Esophagus (tissue), 2 donors: Measurements from ENCODE around the gene AATF. TPM values are rescaled to one million over a fixed set of nuclear protein-coding genes. Genes with fewer than 3 reads are reported as not detected.

Experiments used
- H3K27ac ChIP-seq, 2 donors: one replicate each; pipeline ENCODE4 v1.5.1; 2013; ENCODE audit warnings: low read depth in 2 of 2, mild to moderate bottlenecking in 2 of 2, inconsistent platforms in 1 of 2, low read length in 1 of 2, moderate library complexity in 1 of 2
- H3K27me3 ChIP-seq, 2 donors: one replicate each; pipeline ENCODE4 v1.6.1; 2013; ENCODE audit warnings: low read length in 2 of 2, control low read depth in 1 of 2, mild to moderate bottlenecking in 1 of 2; ENCODE audit not compliant: insufficient read depth in 2 of 2, control insufficient read depth in 1 of 2
- H3K36me3 ChIP-seq, 2 donors: one replicate each; pipeline ENCODE4 v1.6.1; 2013; ENCODE audit warnings: low read length in 1 of 2; ENCODE audit not compliant: control insufficient read depth in 2 of 2, insufficient read depth in 2 of 2
- H3K4me1 ChIP-seq, 2 donors: one replicate each; pipeline ENCODE4 v1.6.1; 2013; ENCODE audit warnings: low read length in 1 of 2; ENCODE audit not compliant: control insufficient read depth in 2 of 2, insufficient read depth in 2 of 2
- H3K4me3 ChIP-seq, 2 donors: one replicate each; pipeline ENCODE4 v1.5.1; 2013; ENCODE audit warnings: low read length in 2 of 2, mild to moderate bottlenecking in 2 of 2, low read depth in 1 of 2, moderate library complexity in 1 of 2
- H3K9me3 ChIP-seq, 2 donors: one replicate each; pipeline ENCODE4 v1.6.1; 2013; ENCODE audit warnings: mild to moderate bottlenecking in 2 of 2, low read depth in 1 of 2, low read length in 1 of 2, moderate library complexity in 1 of 2; ENCODE audit not compliant: control insufficient read depth in 2 of 2, insufficient read depth in 1 of 2
- WGBS, 2 donors: extraction: QIAGEN DNeasy Blood & Tissue Kit; methylation state at CpG; one replicate each; pipeline ENCODE4 v1.1.7; 2013; 5-methylcytosine and 5-hydroxymethylcytosine counted together
- polyA plus RNA-seq, 2 donors: library from polyadenylated mRNA; stranded (reverse); fragments of 200-250 nt; gene quantifications; one replicate each; pipeline ENCODE4 v1.2.3, GENCODE V29; 2013
- donor health status: healthy with polysubstance abuse.
- donor health status: Bipolar disorder and iron deficiency.

Gene AATF
- polyA plus RNA-seq, 2 donors = 17.4 to 25.7 TPM

- Histone ChIP-seq H3K36me3 (peaks cover 4 to 8% of the 10 kb centered on the region in 2 donors), H3K4me3 (no peak overlapping the region), H3K27me3 (no peaks in the 10 kb centered on the region), H3K9me3 (no peaks in the 10 kb centered on the region), H3K27ac (no peak overlapping the region), H3K4me1 (no peaks in the 10 kb centered on the region)
- WGBS, 2 donors = 93 to 96% methylated on average over 2 of the region's 2 CpGs
These were observed 50.7 kb downstream of the AATF start for GRCh38 chr17:36999471-36999870.

DNA sequence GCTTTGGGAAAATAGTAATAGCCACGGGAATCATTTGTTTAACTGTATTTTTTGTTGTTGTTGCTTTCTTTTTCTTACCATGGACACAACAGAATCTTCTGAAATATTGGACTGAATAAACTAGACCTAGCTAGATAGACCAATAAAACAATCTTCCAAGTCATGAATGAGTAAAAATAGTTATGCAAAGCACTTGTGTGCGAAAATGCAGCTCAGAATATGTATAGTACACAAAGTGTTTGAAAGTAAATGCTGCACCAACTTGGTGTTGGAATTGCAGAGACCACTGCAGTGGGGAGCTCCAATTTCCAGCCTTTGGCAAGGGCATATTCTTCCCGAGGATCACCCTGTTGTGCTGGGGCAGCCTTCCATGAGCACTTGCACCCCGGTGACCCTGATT, 68.0 kb downstream of the AATF start:
- Histone ChIP-seq H3K36me3 (peaks cover 3 to 4% of the 10 kb centered on the region in 2 donors), H3K9me3 (no peaks in the 10 kb centered on the region), H3K27me3 (no peaks in the 10 kb centered on the region), H3K4me3 (no peak overlapping the region), H3K4me1 (no peaks in the 10 kb centered on the region), H3K27ac (no peak overlapping the region)
- WGBS, 2 donors = 87 to 89% methylated on average over 4 of the region's 4 CpGs

DNA sequence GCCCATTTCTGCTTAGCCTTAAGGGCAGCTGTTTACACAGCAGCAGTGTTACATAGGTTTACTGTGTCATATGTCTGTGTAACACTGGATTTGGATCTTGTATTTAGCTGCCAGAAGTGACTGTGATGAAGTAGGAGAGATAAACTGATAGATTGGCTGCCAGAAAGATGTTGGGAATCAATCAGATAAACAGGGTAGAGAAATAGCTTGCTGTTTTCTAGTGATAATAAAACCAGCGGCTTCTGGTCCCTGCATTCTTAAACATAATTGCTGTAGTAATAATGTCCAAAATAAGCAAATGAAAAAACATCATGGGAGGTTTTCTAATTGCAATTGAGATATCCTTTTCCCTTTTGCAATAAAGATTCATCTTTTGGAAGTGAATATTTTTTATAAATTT, 68.7 kb downstream of the AATF start:
- no peak overlapping the region for H3K27ac ChIP-seq
- WGBS, 2 donors = 87 to 92% methylated on average over 1 of the region's 1 CpG
- no peaks in the 10 kb centered on the region for H3K9me3 ChIP-seq
- H3K36me3 ChIP-seq = peaks cover 3 to 4% of the 10 kb centered on the region in 2 donors
- no peak overlapping the region for H3K4me3 ChIP-seq
- H3K27me3 ChIP-seq = no peaks in the 10 kb centered on the region
- no peaks in the 10 kb centered on the region for H3K4me1 ChIP-seq

- peaks cover 3 to 4% of the 10 kb centered on the region in 2 donors for H3K36me3 ChIP-seq
- no peak overlapping the region for H3K4me3 ChIP-seq
- H3K4me1 ChIP-seq = no peaks in the 10 kb centered on the region
- H3K27me3 ChIP-seq = no peaks in the 10 kb centered on the region
- H3K9me3 ChIP-seq = no peaks in the 10 kb centered on the region
- no peak overlapping the region for H3K27ac ChIP-seq
- 84 to 89% methylated on average over 3 of the region's 3 CpGs for WGBS, 2 donors
These were observed 70.5 kb downstream of the AATF start for GRCh38 chr17:37019117-37019740.

DNA sequence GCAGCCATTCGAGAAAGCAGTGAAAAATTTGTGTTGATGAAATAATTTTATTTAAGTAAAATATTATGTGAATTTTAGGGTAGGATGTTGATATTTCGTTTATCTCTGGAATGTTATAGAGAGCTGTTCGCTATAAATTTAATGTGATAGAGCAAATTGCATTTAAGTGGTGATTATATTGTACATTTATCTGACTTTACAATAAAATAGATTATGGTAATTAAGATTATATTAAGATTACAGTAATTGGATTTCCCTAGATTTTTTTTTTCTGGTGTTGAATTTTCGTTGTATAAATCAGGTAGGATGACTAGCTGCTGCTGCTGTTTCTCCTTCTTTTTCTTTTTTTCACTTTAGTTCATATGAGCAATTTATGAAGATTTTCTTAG, 71.0 kb downstream of the AATF start:
- Histone ChIP-seq H3K36me3 (peaks cover 3 to 4% of the 10 kb centered on the region in 2 donors), H3K27ac (no peak overlapping the region), H3K27me3 (no peaks in the 10 kb centered on the region), H3K4me1 (no peaks in the 10 kb centered on the region), H3K4me3 (no peak overlapping the region), H3K9me3 (no peaks in the 10 kb centered on the region)
- WGBS, 2 donors = 93 to 98% methylated on average over 4 of the region's 4 CpGs

GRCh38 chr17:37024181-37024637, 75.5 kb downstream of the AATF start:
- peaks cover 0 to 6% of the 10 kb centered on the region in 2 donors for H3K36me3 ChIP-seq
- no peak overlapping the region for H3K4me3 ChIP-seq
- WGBS, 2 donors = 27 to 49% methylated on average over 3 of the region's 3 CpGs

GRCh38 chr17:37025238-37025637, 76.5 kb downstream of the AATF start:
- H3K9me3 ChIP-seq = no peaks in the 10 kb centered on the region
- no peaks in the 10 kb centered on the region for H3K27me3 ChIP-seq
- 82 to 88% methylated on average over 8 of the region's 8 CpGs for WGBS, 2 donors
- H3K4me3 ChIP-seq = no peak overlapping the region
- H3K36me3 ChIP-seq = peaks cover 0 to 2% of the 10 kb centered on the region in 2 donors
- H3K27ac ChIP-seq = no peak overlapping the region
- H3K4me1 ChIP-seq = peaks cover 0 to 2% of the 10 kb centered on the region in 2 donors

More at GRCh38 chr17:37024181-37024637, 75.5 kb downstream of the AATF start:
- Histone ChIP-seq H3K9me3 (no peaks in the 10 kb centered on the region), H3K27me3 (no peaks in the 10 kb centered on the region), H3K4me1 (peaks cover 0 to 2% of the 10 kb centered on the region in 2 donors), H3K27ac (no peak overlapping the region)

DNA sequence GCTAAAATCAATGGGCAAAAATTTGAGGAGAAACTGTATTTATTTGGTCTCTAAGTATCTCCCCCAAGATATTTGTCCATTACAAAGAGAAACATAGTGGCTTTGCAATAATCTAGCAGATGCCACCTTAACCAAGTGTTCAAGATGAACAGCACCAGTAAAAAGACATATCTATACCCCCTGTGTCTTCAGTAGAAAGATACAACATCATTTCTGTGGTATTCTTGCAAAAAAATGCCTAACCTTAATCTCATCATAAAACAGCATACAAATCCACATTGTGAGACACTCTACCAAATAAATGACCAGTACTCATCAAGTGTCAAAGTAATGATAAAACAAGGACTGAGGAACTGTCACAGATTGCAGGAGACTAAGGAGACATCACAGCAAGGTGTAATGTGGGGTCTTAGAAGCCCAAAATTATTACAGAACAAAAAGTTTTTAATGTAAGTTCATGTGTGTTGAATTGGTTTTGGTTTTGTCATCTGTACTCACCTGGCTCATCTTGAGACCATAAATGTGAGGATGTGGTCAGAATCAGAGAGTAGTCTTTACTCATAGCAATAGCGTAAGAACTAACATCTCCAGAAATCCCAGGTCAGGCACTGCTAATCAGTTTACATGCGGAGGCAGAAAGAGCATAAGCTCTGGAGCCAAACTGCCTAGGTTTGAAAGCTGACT, 77.2 kb downstream of the AATF start:
- H3K4me1 ChIP-seq = peaks cover 0 to 2% of the 10 kb centered on the region in 2 donors
- no peaks in the 10 kb centered on the region for H3K27me3 ChIP-seq
- no peak overlapping the region for H3K4me3 ChIP-seq
- H3K9me3 ChIP-seq = no peaks in the 10 kb centered on the region
- peaks cover 0 to 2% of the 10 kb centered on the region in 2 donors for H3K36me3 ChIP-seq
- 84 to 97% methylated on average over 2 of the region's 2 CpGs for WGBS, 2 donors
- no peak overlapping the region for H3K27ac ChIP-seq

- Histone ChIP-seq H3K4me3 (no peak overlapping the region), H3K36me3 (peaks cover under 1 to 2% of the 10 kb centered on the region in 2 donors), H3K27me3 (no peaks in the 10 kb centered on the region), H3K27ac (no peak overlapping the region), H3K4me1 (peaks cover 0 to 2% of the 10 kb centered on the region in 2 donors), H3K9me3 (no peaks in the 10 kb centered on the region)
- WGBS, 2 donors = 89 to 92% methylated on average over 1 of the region's 1 CpG
These were observed 77.7 kb downstream of the AATF start for GRCh38 chr17:37026531-37026869.

DNA sequence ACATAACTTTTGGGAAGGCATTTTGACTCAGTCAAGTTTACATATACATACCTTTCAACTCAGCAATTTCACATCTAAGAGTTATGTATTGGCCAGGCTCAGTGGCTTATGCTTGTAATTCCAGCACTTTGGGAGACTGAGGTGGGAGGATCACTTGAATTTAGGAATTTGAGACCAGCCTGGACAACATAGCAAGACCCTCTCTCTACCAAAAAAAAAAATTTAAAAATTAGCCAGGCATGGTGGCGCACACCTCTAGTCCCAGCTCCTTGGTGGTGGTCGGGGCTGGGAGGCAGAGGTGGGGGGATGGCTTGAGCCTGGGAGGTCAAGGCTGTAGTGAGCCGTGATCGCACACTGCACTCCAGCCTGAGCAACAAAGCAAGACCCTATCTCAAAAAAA, 79.3 kb downstream of the AATF start:
- H3K4me3 ChIP-seq = no peak overlapping the region
- no peaks in the 10 kb centered on the region for H3K27me3 ChIP-seq
- H3K4me1 ChIP-seq = peaks cover 0 to 2% of the 10 kb centered on the region in 2 donors
- H3K9me3 ChIP-seq = no peaks in the 10 kb centered on the region
- 96 to 98% methylated on average over 4 of the region's 4 CpGs for WGBS, 2 donors
- H3K27ac ChIP-seq = no peak overlapping the region
- H3K36me3 ChIP-seq = peaks cover 2 to 5% of the 10 kb centered on the region in 2 donors
